Liver (tissue), 3 donors: ENCODE data around the gene PLA2R1.

Source experiments
- CTCF ChIP-seq: fragments of 150-350 bp; IDR thresholded peaks from 2 replicates; pipeline ENCODE4 v1.5.1; 2017; ENCODE audit warnings: improper control_type of control experiment, low read depth, low read length; ENCODE audit not compliant: missing input control
- RAD21 ChIP-seq, 2 donors: IDR thresholded peaks; 2 replicates each; pipeline ENCODE4 v1.6.1; 2016; ENCODE audit warnings: antibody characterized with exemption in 2 of 2, mild to moderate bottlenecking in 2 of 2
- TF ChIP-seq, protein P1 (sequence below): IDR thresholded peaks from 2 replicates; pipeline ENCODE4 v1.6.1; 2016; ENCODE audit warnings: antibody characterized with exemption
- TF ChIP-seq, protein P2 (sequence below): IDR thresholded peaks from 2 replicates; pipeline ENCODE4 v1.6.1; 2016; ENCODE audit warnings: antibody characterized with exemption, mild to moderate bottlenecking
- donor health status: healthy.
- donor health status: healthy.

DNA sequence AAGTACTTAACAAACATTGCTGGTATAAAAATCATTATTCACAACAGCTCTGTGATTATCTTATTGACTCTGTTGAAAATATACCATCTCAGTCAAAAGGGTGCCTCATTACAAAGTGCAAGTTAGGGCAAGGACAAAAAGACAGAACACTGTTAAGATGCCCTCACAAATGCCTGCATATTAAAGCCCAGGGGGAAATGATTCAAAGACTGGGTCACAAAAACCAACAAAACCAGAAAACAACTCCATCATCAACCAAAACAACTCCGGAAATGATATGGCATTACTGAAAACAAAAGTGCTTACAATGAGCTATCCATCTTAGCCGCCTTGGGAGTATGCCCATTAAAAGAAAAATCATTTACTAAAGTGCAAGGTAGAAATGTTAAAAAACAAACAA, 9.9 kb downstream of the PLA2R1 start:
- TF ChIP-seq, protein P1, sequence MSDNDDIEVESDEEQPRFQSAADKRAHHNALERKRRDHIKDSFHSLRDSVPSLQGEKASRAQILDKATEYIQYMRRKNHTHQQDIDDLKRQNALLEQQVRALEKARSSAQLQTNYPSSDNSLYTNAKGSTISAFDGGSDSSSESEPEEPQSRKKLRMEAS = no peak
- no peak for TF ChIP-seq RAD21 (IDR thresholded peaks at IDR 0.05)
- no peak for TF ChIP-seq CTCF
- TF ChIP-seq, protein P2, sequence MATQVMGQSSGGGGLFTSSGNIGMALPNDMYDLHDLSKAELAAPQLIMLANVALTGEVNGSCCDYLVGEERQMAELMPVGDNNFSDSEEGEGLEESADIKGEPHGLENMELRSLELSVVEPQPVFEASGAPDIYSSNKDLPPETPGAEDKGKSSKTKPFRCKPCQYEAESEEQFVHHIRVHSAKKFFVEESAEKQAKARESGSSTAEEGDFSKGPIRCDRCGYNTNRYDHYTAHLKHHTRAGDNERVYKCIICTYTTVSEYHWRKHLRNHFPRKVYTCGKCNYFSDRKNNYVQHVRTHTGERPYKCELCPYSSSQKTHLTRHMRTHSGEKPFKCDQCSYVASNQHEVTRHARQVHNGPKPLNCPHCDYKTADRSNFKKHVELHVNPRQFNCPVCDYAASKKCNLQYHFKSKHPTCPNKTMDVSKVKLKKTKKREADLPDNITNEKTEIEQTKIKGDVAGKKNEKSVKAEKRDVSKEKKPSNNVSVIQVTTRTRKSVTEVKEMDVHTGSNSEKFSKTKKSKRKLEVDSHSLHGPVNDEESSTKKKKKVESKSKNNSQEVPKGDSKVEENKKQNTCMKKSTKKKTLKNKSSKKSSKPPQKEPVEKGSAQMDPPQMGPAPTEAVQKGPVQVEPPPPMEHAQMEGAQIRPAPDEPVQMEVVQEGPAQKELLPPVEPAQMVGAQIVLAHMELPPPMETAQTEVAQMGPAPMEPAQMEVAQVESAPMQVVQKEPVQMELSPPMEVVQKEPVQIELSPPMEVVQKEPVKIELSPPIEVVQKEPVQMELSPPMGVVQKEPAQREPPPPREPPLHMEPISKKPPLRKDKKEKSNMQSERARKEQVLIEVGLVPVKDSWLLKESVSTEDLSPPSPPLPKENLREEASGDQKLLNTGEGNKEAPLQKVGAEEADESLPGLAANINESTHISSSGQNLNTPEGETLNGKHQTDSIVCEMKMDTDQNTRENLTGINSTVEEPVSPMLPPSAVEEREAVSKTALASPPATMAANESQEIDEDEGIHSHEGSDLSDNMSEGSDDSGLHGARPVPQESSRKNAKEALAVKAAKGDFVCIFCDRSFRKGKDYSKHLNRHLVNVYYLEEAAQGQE = no peak
